Frontal cortex (tissue), 4 donors: ENCODE data around the gene CSNK1G1. TPM values are rescaled to one million over a fixed set of nuclear protein-coding genes. Genes with fewer than 3 reads are reported as not detected.
"Not testable (repeated sequence)": the region's sequence is repeated elsewhere in the genome, so short reads cannot be mapped to it uniquely, and the experiment has no call there.

Source experiments
- DNase-seq, 2 donors: peaks; one replicate each; pipeline ENCODE4 v3.0.0; 2012; ENCODE audit warnings: low spot score in 2 of 2
- FAIRE-seq: peaks from 2 replicates; lab custom pipeline; 2012; peaks lifted over from hg19 to GRCh38; lab: Jason Lieb, UNC
- total RNA-seq: library from RNA; depleted of rRNA; stranded (reverse); fragments of >200 nt; gene quantifications from one replicate; pipeline ENCODE4 v1.2.3, GENCODE V29; 2014
- donor health status: control.
- donor health status: control.
- donor health status: control.

CSNK1G1 gene
- total RNA-seq, 1 donor from 2014 or later = 46.1 TPM

DNA sequence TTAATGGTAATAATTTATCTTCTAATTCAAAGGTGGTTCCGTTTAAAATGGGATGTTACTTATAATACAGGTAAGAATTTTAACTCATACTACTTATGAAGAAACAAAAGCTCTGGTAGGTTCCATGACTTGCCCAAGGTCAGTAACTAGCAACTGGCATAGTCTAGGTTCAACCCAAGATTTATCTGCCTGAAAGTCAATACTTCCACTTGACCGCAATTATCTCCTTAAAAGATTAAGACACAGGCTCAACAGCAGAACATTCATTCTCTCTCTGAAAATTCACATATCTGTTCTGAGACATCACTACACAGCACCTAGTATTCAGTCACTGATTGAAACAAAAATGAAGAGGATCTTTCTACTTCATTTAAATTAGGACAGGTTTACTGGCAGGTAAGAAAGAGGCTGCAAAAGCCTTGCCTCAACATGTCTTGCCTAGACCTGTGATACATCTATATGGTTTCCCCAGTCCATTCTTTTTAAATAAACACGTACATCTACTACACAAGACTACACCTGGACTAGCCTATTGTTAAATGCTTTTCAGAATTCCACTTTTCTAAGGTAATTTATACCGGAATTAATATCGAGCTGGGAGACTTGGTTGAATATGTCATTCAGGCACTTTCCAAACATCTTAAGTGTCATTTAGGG is 1.2 kb downstream of the CSNK1G1 start:
- DNase-seq (no peak), FAIRE-seq (no peak)

DNA sequence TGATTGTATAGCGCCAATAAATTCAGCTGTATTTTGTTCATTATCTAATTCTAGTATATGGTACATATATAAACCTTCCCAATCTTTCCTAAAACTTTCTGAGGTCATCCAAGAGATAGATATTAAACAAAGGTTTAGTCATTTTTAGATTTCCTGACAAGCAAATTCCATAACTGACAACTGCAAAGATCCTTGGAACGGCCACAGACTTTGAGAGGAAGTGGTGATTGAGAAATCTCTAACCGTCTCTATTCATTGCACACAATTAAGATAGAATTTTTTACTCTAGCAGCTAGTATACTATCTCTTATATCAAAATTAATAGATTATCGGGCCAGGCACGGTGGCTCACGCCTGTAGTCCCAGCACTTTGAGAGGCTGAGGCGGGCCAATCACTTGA is 4.7 kb downstream of the CSNK1G1 start:
- DNase-seq = no peak
- no peak for FAIRE-seq

DNA sequence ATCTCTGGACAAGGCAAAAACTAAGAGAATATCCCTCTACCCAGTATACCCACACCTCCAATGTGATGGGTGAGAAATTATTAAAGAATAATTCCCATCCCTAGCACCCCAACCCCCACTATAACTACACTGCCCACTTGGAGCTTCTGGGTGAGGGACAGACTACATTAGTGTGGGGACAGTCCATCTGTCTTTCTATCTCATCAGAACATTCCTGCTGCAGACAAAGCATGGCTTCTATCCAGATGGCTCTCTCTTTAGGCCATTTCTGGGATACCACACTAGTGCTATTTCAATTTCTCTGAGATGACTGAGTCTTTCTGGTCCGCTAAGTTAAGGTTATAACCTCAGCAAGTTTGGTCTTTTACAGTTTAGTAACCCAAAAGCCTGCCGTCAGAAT is 6.6 kb downstream of the CSNK1G1 start:
- DNase-seq (no peak), FAIRE-seq (no peak)

DNA sequence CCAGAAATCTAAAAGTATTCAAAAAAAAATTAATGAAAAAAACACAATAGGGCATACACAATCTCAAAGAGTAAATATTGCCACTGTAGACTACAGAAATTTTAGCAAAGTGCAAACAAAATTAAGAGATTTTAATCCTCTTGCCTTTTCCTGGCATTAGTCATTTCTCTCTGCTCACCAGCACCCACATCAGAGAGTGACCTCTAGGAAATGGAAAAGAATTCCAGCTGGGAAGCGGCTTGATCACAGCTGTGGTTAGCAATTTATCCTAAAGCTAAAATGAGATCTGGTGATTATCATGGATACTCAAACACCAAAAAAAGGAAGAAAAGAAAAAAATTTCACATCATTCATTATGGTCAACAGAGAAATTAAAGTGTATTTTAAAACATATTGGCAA is 7.5 kb downstream of the CSNK1G1 start:
- FAIRE-seq (no peak), DNase-seq (no peak)

DNA sequence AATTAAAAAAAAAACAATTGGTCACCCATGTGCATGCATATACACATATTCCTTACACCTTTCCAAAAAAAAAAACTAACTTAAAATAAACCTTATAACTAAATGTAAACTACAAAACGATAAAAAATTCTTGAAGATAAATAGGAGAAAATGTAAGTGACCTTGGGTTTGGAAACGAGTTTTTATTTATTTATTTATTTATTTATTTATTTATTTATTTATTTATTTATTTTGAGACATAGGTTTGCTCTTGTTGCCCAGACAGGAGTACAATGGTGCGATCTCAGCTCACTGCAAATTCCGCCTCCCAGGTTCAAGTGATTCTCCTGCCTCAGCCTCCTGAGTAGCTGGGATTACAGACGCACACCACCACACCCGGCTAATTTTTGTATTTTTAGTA is 9.7 kb downstream of the CSNK1G1 start:
- DNase-seq = not testable (repeated sequence)
- peak; percentile 81 for FAIRE-seq

DNA sequence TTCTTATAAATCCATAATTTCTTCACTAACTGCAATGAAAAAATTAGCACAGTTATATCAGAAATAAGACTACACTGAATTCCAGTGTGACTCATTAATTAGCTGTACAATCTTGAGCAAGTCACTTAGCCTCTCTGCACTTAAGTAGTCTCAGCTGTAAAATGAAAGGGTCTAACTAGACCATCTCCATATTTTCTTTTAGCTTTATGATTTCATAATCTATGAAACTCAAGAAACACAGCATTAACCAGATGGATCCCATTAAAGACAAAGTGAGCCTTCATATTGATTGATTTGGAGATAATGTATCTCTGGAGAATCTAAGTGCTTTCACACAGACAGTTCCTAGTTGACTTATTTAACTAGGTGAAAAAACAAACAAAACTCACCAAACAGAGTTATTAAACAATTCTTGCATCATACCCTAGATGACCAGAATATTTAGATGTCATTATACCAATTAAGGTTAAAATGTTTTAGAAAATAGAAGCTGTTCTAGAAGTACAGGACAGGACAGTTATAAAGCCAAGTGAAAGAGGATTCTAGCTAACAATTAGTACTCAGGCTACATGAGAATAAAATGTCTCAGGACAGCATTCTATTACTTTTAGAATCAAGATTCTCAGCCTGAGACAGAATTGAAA is 11.2 kb downstream of the CSNK1G1 start:
- FAIRE-seq (no peak), DNase-seq (no peak)

DNA sequence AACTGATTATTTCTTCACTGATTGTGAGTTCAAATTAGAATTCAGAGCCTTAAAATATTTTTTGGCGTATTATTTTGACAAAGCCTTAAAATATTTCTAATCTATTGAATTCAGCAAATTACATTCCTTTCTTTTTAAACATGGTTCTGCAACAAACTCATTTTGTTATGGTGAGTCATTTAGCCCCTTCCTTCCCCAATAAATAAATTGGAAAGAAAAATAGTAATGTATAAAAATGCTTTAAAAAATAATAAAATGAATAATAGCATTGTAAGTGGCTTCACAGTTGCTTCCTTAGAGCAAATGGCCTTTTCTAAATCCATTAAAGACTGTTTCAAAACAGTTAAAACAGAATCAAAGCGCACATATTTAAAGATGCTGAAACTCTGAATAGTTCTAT is 12.1 kb downstream of the CSNK1G1 start:
- DNase-seq (no peak), FAIRE-seq (no peak)

DNA sequence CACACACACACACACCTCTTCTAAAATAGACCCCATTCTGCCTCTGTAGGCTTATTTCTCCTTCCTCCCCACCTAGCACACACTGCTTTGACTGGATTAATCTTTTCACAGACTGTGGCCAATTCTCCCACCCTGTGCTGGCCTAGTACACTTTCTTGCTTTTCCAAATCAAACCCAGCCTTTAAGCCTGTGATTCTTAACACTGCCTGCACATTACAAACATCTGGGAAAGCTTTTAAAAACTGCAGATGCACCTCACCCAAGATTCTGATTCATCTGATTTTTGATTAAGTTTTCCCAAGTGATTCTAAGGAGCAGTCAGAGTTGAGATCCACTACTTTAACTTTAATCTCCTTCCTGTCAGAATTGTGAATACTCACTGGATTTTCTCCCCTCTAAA is 12.8 kb downstream of the CSNK1G1 start:
- DNase-seq = no peak
- no peak for FAIRE-seq

DNA sequence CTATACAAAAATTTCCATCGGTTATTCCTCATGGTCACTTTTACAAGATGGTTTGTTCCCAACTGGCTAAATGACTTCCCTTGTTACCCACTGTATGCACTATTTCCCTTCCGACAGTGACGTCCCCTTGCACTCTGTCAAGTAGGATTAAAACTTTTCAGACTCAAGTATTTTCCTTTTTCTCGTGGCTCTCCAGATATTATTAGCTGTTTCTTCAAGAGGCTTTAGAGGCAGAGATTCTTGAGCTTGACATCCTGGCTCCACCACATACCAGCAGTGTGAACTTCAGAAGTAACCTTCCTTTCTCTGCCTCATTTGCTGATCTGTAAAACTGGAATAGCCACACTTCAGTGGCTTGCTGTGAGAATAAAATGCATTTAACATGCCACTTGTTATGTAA is 14.0 kb downstream of the CSNK1G1 start:
- FAIRE-seq (no peak), DNase-seq (no peak)

DNA sequence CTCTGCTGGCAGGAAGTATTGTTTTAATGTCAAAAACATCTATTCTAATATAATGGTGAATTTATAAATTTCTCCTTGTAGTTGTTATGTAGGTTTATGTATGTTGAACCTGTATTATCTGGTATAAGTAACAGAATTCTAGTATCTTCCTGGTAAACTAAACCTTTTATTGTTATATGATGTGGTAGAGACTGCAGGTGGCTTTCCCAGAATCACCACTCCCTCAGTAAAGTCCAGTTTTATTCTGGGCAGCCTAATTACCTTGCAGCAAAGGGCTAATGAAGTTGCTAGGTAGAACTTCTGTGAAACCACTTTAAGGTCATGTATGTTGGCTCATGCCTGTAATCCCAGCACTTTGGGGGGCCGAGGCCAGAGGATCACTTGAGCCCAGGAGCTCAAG is 15.6 kb downstream of the CSNK1G1 start:
- DNase-seq = no peak
- no peak for FAIRE-seq

DNA sequence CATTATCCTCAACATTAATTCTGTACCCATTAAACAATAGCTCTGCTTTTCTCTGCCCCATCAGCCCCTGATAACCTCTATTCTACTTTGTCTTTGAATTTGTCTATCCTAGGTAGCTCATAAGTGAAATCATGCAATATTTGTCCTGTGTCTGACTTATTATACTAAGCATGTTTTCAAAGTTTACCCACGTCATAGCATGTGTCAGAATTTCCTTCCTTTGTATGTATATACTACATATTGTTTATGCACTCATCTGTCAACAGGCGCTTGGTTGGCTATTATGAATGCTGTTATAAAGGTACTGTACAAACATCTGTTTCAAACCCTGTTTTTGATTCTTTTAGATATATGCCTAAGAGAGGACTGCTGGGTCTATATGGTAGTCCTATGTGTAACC is 18.2 kb downstream of the CSNK1G1 start:
- DNase-seq (no peak), FAIRE-seq (no peak)

DNA sequence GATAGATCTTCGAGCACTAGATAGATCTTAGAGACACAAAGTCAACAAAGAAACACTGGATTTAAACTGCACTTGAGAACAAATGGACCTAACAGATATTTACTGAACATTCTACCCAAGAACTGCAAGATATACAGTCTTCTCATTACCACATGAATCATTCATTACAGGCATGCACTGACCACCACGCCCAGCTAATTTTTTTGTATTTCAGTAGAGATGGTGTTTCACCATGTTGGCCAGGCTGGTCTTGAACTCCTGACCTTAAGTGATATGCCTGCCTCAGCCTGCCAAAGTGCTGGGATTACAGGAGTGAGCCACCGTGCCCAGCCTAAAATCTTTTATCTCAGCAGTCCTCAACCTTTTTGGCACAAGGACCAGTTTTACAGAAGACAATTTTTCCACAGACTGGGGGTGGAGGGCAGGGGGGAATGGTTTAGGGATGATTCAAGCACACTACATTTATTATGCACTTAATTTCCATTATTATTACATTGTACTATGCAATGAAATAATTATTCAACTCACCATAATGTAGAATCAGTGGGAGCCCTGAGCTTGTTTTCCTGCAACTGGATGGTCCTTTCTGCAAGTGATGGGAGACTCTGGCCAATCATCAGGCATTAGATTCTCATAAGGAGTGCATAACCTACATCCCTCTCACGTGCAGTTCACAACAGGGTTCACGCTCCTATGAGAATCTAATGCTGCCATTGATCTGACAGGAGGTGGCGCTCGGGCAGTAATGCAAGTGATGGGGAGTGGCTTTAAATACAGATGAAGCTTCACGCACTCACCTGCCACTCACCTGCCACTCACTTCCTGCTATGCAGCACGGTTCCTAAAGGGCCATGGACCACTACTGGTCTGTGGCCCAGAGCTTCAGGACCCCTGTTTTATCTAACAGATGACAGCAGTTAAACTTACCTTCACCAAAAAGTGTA is 21.7 kb downstream of the CSNK1G1 start:
- FAIRE-seq (no peak), DNase-seq (no peak)

DNA sequence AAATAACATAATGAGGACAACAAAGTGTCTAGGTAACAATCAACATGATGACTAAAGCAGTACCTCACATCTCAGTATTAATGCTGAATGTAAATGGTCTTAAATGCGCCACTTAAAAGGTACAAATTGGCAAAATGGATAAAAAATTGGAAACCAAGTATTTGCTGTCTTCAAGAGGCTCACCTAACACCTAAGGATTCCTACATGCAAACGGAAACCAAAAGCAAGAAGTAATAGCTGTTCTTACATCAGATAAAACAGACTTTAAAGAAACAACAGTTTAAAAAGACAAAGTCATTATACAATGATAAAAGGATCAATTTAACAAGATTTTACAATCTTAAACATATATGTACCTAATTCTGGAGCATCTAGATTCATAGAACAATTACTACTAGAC is 22.5 kb downstream of the CSNK1G1 start:
- FAIRE-seq = no peak
- DNase-seq = no peak

DNA sequence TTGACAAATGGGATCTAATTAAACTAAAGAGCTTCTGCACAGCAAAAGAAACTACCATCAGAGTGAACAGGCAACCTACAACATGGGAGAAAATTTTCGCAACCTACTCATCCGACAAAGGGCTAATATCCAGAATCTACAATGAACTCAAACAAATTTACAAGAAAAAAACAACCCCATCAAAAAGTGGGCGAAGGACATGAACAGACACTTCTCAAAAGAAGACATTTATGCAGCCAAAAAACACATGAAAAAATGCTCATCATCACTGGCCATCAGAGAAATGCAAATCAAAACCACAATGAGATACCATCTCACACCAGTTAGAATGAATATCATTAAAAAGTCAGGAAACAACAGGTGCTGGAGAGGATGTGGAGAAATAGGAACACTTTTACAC is 24.3 kb downstream of the CSNK1G1 start:
- DNase-seq, FAIRE-seq: not testable (repeated sequence)

DNA sequence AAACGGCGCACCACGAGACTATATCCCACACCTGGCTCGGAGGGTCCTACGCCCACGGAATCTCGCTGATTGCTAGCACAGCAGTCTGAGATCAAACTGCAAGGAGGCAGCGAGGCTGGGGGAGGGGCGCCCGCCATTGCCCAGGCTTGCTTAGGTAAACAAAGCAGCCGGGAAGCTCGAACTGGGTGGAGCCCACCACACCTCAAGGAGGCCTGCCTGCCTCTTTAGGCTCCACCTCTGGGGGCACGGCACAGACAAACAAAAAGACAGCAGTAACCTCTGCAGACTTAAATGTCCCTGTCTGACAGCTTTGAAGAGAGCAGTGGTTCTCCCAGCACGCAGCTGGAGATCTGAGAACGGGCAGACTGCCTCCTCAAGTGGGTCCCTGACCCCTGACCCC is 29.0 kb downstream of the CSNK1G1 start:
- DNase-seq, FAIRE-seq: not testable (repeated sequence)

DNA sequence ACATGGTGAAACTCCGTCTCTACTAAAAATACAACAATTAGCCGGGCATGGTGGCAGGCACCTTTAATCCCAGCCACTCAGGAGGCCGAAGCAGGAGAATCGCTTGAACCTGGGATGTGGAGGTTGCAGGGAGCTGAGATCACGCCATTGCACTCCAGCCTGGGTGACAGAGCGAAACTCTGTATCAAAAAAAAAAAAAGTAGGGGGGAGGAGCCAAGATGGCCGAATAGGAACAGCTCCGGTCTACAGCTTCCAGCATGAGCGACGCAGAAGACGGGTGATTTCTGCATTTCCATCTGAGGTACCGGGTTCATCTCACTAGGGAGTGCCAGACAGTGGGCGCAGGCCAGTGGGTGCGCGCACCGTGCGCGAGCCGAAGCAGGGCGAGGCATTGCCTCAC is 29.5 kb downstream of the CSNK1G1 start:
- not testable (repeated sequence) for DNase-seq, FAIRE-seq

DNA sequence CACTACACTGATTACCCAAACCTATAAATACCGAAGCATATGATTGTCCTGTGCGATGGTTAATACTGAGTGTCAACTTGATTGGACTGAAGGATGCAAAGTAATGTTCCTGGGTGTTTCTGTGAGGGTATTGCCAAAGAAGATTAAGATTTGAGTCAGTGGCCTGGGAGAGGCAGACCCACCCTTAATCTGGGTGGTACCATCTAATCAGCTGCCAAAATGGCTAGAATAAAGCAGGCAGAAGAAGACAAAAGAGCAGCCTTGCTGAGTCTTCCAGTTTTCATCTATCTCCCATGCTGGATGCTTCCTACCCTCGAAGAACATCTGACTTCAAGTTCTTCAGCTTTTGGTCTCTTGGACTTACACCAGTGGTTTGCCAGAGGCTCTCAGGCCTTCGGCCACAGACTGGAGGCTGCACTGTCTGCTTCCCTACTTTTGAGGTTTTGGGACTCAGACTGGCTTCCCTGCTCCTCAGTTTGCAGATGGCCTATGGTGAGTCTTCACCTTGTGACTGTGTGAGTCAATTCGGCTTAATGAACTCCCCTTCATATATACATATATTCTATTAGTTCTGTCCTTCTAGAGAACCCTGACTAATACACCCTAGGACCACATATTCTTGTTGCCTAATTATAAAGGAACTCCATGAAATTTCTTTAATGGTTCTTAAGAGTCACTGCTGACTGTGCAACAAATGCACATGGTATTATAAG is 31.7 kb downstream of the CSNK1G1 start:
- DNase-seq = no peak
- FAIRE-seq = no peak

DNA sequence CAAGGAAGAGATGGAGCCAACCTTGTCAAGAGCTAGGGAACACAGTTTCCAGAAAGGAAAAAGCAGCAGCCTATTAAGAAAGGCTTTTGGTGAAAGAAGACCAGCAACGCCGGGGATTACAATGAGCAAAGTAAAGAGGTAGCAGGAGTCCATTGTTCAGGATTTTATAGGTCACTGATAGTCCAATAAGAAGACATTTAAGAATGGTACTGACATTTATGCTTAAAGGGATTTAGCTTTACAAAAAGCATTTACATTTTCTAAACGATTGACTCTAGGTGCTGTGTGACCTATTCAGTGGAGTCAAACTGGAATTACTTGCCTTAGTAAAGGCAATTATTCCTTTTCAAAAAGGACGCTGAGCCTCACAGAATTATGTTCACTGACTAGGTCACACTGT is 40.8 kb downstream of the CSNK1G1 start:
- DNase-seq = no peak
- FAIRE-seq = no peak

DNA sequence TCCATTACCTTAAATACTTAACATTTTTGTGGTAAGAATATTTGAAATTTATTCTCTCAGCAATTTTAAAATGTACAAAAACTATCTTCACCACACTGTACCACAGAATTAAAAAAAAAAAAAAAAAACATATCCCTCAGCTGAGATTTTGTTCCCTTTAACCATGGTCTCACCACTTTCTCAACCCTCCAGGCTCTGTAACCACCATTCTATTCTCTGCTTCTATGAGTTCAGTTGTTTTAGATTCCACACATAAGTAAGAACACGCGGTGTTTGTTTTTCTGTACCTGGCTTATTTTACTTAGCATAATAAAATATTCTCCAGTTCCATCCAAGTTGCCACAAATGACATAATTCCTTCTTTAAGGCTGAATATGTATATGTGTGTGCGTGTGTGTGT is 41.5 kb downstream of the CSNK1G1 start:
- FAIRE-seq (no peak), DNase-seq (no peak)

DNA sequence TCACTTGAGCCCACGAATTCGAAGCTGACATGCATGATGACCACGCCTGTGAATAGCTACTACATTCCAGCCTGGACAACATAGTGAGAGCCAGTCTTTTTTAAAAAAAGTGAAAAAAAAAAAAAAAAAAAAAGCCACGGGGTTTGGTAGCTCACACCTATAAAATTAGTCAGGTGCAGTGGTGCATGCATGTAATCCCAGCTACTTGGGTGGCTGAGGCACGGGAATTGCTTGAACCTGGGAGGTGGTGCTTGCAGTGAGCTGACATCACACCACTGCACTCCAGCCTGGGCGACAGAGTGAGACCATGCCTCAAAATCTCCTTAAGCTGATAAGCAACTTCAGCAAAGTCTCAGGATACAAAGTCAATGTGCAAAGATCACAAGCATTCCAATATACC is 44.4 kb downstream of the CSNK1G1 start:
- DNase-seq (no peak), FAIRE-seq (no peak)
